GM12892 (cell line): ENCODE data around the gene LMCD1.

Experiments
- DNase-seq: peaks from one replicate; pipeline ENCODE4 v3.0.0; 2011; ENCODE audit not compliant: insufficient read length
- FAIRE-seq: peaks from 2 replicates; lab custom pipeline; 2011; peaks lifted over from hg19 to GRCh38; lab: Jason Lieb, UNC
- POLR2A ChIP-seq: IDR thresholded peaks from 2 replicates; pipeline ENCODE4 v1.6.1; 2011; ENCODE audit warnings: low read depth, low read length, control low read depth
- POLR2AphosphoS5 ChIP-seq: IDR thresholded peaks from 2 replicates; pipeline ENCODE4 v1.6.1; 2011; ENCODE audit warnings: low read depth, low read length, control low read depth
- TAF1 ChIP-seq: IDR thresholded peaks from 2 replicates; pipeline ENCODE4 v1.6.1; 2011; ENCODE audit warnings: low read depth, mild to moderate bottlenecking, control low read depth, low read length, borderline replicate concordance

The LMCD1 gene

DNA sequence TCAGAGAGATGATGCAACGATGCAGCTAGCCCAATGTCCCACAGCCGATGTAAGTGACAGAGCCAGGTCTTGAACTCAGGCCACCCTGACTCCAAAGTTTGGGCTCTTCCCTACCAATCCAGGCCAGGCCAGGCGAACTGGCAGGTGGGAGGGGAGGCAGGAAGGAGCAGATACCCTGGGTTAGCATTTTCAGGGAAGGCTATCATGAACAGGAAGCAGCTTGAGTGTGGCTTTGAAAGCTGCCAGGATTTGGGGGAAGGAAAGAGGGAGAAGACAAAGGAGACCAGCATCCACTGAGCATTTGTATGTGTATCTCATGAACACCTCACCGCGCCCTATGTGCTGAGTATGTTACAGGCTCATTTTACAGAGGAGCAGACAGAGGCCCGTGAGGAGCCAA is 38.8 kb downstream of the LMCD1 start:
- DNase-seq (no peak), FAIRE-seq (no peak)
- no peak for TF ChIP-seq POLR2AphosphoS5

DNA sequence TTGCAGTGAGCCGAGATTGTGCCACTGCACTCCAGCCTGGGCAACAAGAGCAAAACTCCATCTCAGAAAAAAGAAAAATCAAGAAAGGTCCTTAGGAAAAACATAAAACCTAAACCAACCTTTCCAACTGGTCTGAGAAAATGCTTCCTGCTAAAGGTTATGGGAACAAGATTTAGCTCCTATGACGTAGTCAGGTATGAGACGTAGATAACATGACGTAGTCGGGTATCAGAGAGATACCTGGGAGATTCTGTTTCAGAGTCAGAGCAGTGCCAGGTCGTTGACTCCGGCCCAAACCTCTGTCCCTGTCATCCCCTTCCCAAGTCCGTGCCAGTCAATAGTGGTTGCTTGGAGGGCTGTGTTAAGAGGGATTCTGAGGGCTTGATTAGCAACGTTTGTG is 39.9 kb downstream of the LMCD1 start:
- no peak for TF ChIP-seq TAF1
- no peak for TF ChIP-seq POLR2A
- no peak for TF ChIP-seq POLR2AphosphoS5
- no peak for FAIRE-seq

DNA sequence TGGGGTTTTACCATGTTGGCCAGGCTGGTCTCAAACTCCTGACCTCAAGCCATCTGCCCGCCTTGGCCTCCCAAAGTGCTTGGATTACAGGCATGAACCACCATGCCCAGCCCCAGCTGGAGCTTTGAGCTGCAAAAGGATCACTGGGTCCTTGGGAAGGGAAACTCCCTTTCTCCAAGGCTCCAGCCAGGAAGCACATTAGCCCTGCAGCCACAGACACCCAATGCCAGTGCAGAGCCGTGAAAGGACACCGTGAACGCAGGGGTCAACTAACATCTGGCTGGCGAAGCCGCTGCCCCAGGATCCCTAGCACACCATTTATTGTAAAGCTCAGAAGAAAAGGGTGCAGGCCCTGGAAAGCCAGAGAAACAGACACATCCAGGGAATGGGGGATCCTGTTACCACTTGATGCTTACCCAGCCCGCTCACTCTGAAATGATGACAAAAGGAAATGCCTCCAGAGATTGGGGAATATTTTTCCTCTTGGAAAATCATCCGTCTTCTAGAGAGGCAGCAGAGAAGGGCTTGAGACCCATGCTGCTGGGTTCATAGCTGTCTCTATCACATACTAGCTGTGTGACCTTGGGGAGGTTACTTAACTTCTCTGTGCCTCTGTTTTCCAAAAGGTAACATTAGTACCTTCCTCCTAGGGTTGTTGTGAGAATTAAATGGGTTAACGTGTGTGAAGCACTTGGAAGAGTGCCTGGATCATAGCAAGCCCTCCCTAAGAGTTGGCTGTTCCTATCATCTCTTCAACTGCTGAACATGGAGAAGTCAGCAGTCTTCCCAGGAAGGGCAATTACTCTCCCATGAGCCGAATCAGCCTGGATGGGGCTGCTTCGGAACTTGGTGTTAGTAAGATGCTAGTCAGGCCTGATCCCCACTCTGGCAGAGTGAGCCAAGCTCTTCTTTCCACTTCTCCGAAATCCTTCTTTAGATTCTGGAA is 40.8 kb downstream of the LMCD1 start:
- no peak for DNase-seq
- no peak for TF ChIP-seq TAF1
- no peak for TF ChIP-seq POLR2A
- no peak for TF ChIP-seq POLR2AphosphoS5
- FAIRE-seq, result no peak

More for the DNA sequence above, 39.9 kb downstream of the LMCD1 start:
- DNase-seq, result no peak

DNA sequence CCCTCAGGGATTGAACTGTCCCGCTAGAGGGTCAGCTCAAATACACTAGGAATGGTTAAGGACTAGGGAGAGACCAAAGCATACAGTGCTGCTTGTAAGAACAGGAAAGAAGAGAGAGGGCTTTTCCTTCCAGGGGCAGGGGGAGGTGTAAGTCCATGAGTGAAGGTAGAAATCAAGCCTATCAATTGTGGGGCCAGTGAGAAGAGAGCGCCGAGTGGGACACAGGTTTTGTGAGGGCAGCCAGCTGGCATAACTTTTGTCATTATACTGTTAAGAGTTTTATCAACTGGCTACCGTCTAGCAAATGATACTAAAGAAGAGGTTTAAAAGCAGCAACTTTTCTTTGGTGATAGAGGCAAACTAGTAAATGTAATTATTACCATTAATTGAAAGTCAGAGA is 45.0 kb downstream of the LMCD1 start:
- DNase-seq (no peak), FAIRE-seq (no peak)
- TF ChIP-seq TAF1, result no peak
- no peak for TF ChIP-seq POLR2AphosphoS5
- TF ChIP-seq POLR2A, result no peak

DNA sequence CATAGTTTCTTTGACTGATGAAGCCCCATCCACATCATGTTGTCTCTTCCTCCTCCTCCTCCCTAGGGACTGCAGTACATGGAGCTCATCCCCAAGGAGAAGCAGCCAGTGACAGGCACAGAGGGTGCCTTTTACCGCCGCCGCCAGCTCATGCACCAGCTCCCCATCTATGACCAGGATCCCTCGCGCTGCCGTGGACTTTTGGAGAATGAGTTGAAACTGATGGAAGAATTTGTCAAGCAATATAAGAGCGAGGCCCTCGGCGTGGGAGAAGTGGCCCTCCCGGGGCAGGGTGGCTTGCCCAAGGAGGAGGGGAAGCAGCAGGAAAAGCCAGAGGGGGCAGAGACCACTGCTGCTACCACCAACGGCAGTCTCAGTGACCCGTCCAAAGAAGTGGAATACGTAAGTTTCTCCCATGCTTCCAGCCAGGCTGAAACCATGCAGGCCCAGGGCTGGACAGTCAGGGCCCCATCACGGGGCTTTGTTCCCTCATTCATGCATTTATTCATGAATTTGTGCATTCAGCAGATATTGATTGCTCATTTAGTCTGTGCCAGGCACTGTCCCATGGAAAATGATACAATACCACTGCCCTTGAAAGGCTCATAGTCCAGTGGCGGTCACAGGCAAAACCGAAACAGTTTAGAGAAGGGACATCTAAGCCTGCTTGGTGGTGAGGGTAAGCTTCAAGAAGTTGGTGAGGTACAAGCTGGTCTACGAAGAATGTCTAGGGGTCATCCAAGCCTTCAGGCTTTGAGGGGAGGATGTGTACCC is 47.1 kb downstream of the LMCD1 start:
- FAIRE-seq, result no peak
- no peak for DNase-seq
- TF ChIP-seq POLR2A (no peak), POLR2AphosphoS5 (no peak), TAF1 (no peak)

DNA sequence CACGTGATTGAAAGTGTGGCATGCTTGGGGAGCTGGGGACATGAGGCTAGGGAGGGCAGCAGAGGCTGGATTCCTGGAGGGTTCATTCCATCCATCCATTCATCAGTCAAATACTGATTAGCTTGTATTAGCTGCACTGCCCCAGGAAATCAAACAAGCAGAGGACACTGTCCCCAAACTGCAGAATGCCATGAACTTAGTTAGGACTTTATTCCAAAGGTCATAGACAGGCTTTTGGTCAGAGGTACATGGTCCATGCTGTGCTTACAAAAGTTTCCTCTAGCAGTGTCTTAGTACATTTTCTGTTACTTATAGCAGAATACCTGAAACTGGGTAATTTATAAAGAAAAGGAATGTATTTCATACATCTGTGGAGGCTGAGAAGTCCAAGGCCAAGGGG is 47.7 kb downstream of the LMCD1 start:
- TF ChIP-seq POLR2A, result no peak
- TF ChIP-seq POLR2AphosphoS5, result no peak
- no peak for TF ChIP-seq TAF1
- DNase-seq (no peak), FAIRE-seq (no peak)

DNA sequence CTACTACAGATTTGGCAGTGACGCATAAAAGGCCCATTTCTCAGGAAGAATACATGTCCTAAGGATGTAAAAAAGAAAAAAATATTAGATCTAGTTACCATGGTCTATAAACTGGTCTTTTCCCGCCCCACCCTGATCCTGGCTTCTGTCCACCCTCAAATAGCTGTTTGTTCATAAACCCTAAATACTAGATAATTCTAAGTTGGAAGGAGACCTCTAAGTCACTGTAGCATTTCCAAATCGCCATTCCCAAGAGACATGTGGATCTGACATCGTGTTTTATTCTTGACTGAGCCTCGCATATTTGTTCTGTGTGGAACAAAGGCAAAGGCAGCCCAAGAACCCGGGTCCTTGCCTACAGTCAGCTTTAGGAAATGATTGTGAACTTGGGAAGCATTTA is 49.0 kb downstream of the LMCD1 start:
- DNase-seq (no peak), FAIRE-seq (no peak)
- no peak for TF ChIP-seq TAF1
- no peak for TF ChIP-seq POLR2AphosphoS5
- TF ChIP-seq POLR2A, result no peak

DNA sequence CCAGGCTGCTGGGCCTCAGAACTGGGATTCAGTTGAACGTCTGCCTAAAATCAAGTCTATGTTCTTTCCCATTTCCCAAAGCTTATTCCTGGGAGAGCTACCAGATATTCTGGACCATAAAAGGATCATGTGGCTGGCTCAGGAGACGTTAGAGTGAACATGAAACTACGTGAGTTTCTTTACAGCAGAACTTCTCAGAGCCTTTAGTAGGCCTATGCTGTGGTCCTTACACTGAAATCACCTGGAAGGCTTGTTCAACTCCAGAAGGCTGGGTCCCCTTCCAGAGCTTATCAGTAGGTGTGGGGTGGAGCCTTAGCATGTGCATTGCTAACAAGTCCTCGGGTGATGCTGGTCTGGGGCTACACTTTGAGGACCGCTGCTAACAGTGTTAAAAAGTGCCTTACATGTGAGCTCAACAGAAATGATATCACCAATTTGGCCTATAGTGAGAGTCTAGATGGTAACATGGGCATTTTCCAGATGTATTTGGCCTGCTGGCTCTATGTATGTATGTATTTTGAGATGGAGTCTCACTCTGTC is 50.7 kb downstream of the LMCD1 start:
- no peak for TF ChIP-seq POLR2A
- DNase-seq (no peak), FAIRE-seq (no peak)

DNA sequence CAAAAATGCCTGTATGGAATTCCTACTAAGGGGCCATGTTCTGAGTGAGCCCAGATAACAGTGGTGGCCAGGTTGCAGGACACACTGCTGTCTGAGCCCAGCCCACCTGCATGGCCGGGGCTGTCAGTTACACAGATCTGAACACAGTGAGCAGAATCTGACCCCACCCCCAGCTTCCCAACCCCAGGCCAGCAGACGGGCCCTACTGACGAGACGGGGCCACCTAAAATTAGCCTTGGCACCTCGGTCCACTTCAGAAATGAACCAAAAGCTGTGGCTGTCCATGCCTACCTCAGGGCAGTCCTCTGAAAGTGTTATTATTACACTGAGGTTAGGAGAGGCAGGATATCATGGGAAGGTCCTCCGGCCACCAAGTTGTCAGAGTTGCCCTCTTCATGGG is 51.8 kb downstream of the LMCD1 start:
- FAIRE-seq (no peak), DNase-seq (no peak)
- no peak for TF ChIP-seq POLR2A
- TF ChIP-seq POLR2AphosphoS5, result no peak
- TF ChIP-seq TAF1, result no peak

DNA sequence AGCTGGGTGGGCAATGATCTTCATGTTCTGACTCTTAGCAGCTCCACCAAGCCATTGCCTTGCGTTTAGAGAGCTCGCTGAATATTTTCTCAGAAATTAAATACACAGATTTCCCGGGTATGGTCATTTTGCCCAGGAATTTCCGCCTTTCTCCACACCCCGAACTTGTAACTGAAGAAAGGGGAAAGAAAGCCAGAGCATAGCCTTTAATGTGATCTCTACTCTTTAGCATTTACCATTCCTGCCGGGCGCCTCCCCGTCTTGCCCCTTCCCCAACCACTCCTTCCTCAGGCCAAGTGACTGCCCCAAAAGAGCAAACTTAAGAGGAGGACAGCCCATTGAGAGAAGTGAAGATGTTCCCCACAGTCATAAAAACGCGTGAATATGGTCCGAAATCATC is 53.1 kb downstream of the LMCD1 start:
- FAIRE-seq (no peak), DNase-seq (no peak)
- TF ChIP-seq POLR2AphosphoS5, result no peak
- TF ChIP-seq TAF1, result no peak
- TF ChIP-seq POLR2A, result no peak

DNA sequence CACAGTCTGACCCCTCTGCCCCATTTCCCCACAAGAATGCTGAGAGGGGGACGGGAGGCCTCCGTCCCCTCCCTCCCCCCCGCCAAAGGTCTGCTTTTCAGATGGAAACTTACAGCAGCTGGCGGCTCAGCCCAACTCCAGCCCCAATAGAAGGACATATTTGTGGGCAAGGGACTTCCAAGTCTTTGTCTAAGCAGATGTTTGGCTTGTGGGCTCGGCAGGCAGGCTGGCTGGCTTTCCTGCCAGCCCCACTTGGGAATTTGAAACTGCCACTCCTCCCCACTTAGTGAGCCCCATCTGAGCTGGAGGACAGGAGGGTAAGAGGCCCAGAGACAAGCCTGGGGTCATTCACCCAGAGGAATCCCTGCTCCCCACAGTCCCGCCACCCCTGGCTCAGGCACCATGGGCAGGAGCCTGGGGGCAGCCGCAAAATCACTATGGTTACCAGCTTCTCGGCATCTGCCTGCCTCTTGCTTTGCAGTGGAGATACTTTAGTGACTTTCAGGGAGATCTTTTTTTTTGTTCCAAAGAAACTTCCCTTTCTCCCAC is 53.6 kb downstream of the LMCD1 start:
- DNase-seq (no peak), FAIRE-seq (no peak)
- TF ChIP-seq POLR2A, result no peak
- no peak for TF ChIP-seq TAF1
- TF ChIP-seq POLR2AphosphoS5, result no peak

DNA sequence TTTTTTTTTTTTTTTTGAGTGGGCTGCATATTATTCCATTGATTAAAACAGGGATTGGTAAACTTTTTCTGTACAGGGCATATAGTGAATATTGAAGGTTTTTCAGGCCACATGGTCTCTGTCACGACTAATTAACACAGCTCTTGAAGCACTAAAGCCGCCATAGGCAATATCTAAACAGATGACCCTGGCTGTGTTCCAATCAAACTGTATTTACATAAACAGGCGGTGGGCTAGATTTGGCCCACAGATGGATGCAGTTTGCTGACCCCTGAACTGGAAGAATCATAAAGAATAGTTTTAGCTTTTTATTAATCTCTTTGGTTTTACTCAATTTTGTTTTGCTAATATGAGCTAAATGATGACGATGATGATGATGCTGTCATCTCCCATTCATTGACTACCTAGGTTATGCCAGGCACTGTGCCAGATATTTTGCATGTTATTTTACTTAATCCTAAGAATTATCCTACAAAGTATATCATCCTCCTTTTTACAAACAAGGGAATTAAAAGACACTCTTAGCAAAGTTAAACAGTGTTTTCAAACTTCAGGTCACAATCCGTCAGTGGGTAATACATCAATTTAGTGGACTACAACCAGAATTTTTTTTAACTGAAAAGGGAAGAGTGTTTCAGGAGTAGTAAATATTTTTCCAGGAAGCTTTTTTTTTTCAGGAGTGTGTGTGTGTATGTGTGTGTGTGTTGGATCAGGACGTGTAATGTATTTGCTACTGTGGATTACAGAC is 54.3 kb downstream of the LMCD1 start:
- FAIRE-seq (no peak), DNase-seq (no peak)

More for the DNA sequence above, 54.3 kb downstream of the LMCD1 start:
- TF ChIP-seq POLR2A, result no peak
- no peak for TF ChIP-seq TAF1
- TF ChIP-seq POLR2AphosphoS5, result no peak
